H9 (cell line): ENCODE results near the gene MUC5AC. TPM values are rescaled to one million over a fixed set of nuclear protein-coding genes. Genes with fewer than 3 reads are reported as not detected.

ENCODE experiments used
- DNase-seq: peaks from one replicate; pipeline ENCODE4 v3.0.0-alpha.2; 2017
- H2AFZ ChIP-seq: one replicate; pipeline ENCODE4 v1.6.1; 2013; ENCODE audit warnings: mild to moderate bottlenecking, low read length, control low read depth, moderate library complexity
- H2AK5ac ChIP-seq: 2 replicates; pipeline ENCODE4 v1.6.1; 2013; ENCODE audit warnings: low read length, control low read depth, mixed read lengths; ENCODE audit not compliant: insufficient read length
- H2BK120ac ChIP-seq: one replicate; pipeline ENCODE4 v1.6.1; 2013; ENCODE audit warnings: low read depth, mild to moderate bottlenecking, low read length, control low read depth, inconsistent platforms; ENCODE audit not compliant: poor library complexity, severe bottlenecking
- H2BK12ac ChIP-seq: 2 replicates; pipeline ENCODE4 v1.6.1; 2013; ENCODE audit warnings: low read length, control low read depth, mixed read lengths, low read depth; ENCODE audit not compliant: insufficient read length
- H2BK15ac ChIP-seq: 2 replicates; pipeline ENCODE4 v1.6.1; 2013; ENCODE audit warnings: low read depth, low read length, control low read depth
- H2BK20ac ChIP-seq: one replicate; pipeline ENCODE4 v1.6.1; 2013; ENCODE audit warnings: low read depth, mild to moderate bottlenecking, low read length, control low read depth, inconsistent platforms; ENCODE audit not compliant: poor library complexity, severe bottlenecking
- H2BK5ac ChIP-seq: 2 replicates; pipeline ENCODE4 v1.6.1; 2013; ENCODE audit warnings: low read length, control low read depth, mixed read lengths; ENCODE audit not compliant: insufficient read length
- H3K14ac ChIP-seq: 2 replicates; pipeline ENCODE4 v1.6.1; 2013; ENCODE audit warnings: low read length, control low read depth; ENCODE audit not compliant: insufficient read depth
- H3K18ac ChIP-seq: 2 replicates; pipeline ENCODE4 v1.6.1; 2013; ENCODE audit warnings: low read depth, mild to moderate bottlenecking, mixed read lengths, low read length, control low read depth; ENCODE audit not compliant: insufficient read length
- H3K23ac ChIP-seq: 2 replicates; pipeline ENCODE4 v1.6.1; 2013; ENCODE audit warnings: low read length, control low read depth, mixed read lengths, low read depth; ENCODE audit not compliant: insufficient read length
- H3K23me2 ChIP-seq: 2 replicates; pipeline ENCODE4 v1.6.1; 2013; ENCODE audit warnings: low read depth, mild to moderate bottlenecking, mixed read lengths, low read length, control low read depth; ENCODE audit not compliant: insufficient read length, poor library complexity, severe bottlenecking
- H3K27ac ChIP-seq: 2 replicates; pipeline ENCODE4 v1.5.1; 2013; ENCODE audit warnings: low read length, control low read depth, mixed read lengths, low read depth; ENCODE audit not compliant: insufficient read length
- H3K27me3 ChIP-seq: 2 replicates; pipeline ENCODE4 v1.6.1; 2013; ENCODE audit warnings: low read length, control low read depth, inconsistent platforms; ENCODE audit not compliant: insufficient read depth
- H3K4ac ChIP-seq: 2 replicates; pipeline ENCODE4 v1.6.1; 2013; ENCODE audit warnings: low read depth, mild to moderate bottlenecking, control low read depth, inconsistent platforms, low read length, moderate library complexity
- H3K4me1 ChIP-seq: 2 replicates; pipeline ENCODE4 v1.6.1; 2013; ENCODE audit warnings: low read length, control low read depth, inconsistent platforms; ENCODE audit not compliant: insufficient read depth
- H3K4me2 ChIP-seq: 2 replicates; pipeline ENCODE4 v1.6.1; 2013; ENCODE audit warnings: low read length, control low read depth, mixed read lengths; ENCODE audit not compliant: insufficient read length, insufficient read depth
- H3K56ac ChIP-seq: 2 replicates; pipeline ENCODE4 v1.6.1; 2013; ENCODE audit warnings: low read depth, mild to moderate bottlenecking, mixed read lengths, low read length, control low read depth; ENCODE audit not compliant: insufficient read length
- H3K79me1 ChIP-seq: 2 replicates; pipeline ENCODE4 v1.6.1; 2013; ENCODE audit warnings: low read depth, mild to moderate bottlenecking, moderate library complexity, low read length, control low read depth, inconsistent platforms; ENCODE audit not compliant: insufficient read depth, poor library complexity, severe bottlenecking
- H3K79me2 ChIP-seq: 2 replicates; pipeline ENCODE4 v1.6.1; 2013; ENCODE audit warnings: low read length, control low read depth, inconsistent platforms; ENCODE audit not compliant: insufficient read depth
- H3K9ac ChIP-seq: 2 replicates; pipeline ENCODE4 v1.6.1; 2013; ENCODE audit warnings: low read length, control low read depth, mixed read lengths; ENCODE audit not compliant: insufficient read length; ENCODE audit errors: extremely low read depth
- H3K9me3 ChIP-seq: one replicate; pipeline ENCODE4 v1.6.1; 2013; ENCODE audit warnings: low read depth, low read length, inconsistent platforms; ENCODE audit not compliant: control insufficient read depth
- H3T11ph ChIP-seq: one replicate; pipeline ENCODE4 v1.6.1; 2013; ENCODE audit warnings: mild to moderate bottlenecking, low read length, control low read depth, inconsistent platforms
- H4K20me1 ChIP-seq: one replicate; pipeline ENCODE4 v1.6.1; 2013; ENCODE audit not compliant: control insufficient read depth, insufficient read length, insufficient read depth
- H4K5ac ChIP-seq: 2 replicates; pipeline ENCODE4 v1.6.1; 2013; ENCODE audit warnings: low read depth, mild to moderate bottlenecking, mixed read lengths, low read length, control low read depth; ENCODE audit not compliant: insufficient read length
- H4K8ac ChIP-seq: replicated peaks from 2 replicates; pipeline ENCODE4 v1.6.1; 2013; ENCODE audit warnings: low read length, control low read depth, mixed read lengths, low read depth; ENCODE audit not compliant: insufficient read length
- H4K91ac ChIP-seq: 2 replicates; pipeline ENCODE4 v1.6.1; 2013; ENCODE audit warnings: low read depth, mild to moderate bottlenecking, moderate library complexity, mixed read lengths, low read length, control low read depth; ENCODE audit not compliant: insufficient read length
- H3K27ac Mint-ChIP-seq, 3 experiments: 2 replicates in 2 of 3; 3 replicates in 1 of 3; pipeline ENCODE4 v1.8.0; 2020 to 2021; ENCODE audit warnings: mixed read lengths in 3 of 3, mild to moderate bottlenecking in 1 of 3, moderate library complexity in 1 of 3
- H3K27me3 Mint-ChIP-seq: 2 replicates; pipeline ENCODE4 v1.8.0; 2021; ENCODE audit warnings: low read depth, mild to moderate bottlenecking, moderate library complexity, mixed read lengths
- H3K36me3 Mint-ChIP-seq, 3 experiments: 2 replicates in 2 of 3; 3 replicates in 1 of 3; pipeline ENCODE4 v1.8.0; 2020 to 2021; ENCODE audit warnings: low read depth in 3 of 3, mixed read lengths in 3 of 3; ENCODE audit not compliant: insufficient read depth in 1 of 3
- H3K4me1 Mint-ChIP-seq, 2 experiments: 2 replicates each; pipeline ENCODE4 v1.8.0; 2020; ENCODE audit warnings: mixed read lengths in 2 of 2
- H3K4me3 Mint-ChIP-seq, 2 experiments: 2 replicates in 1 of 2; 3 replicates in 1 of 2; pipeline ENCODE4 v1.8.0; 2020 to 2021; ENCODE audit warnings: mild to moderate bottlenecking in 2 of 2, mixed read lengths in 2 of 2, moderate library complexity in 1 of 2
- H3K9me3 Mint-ChIP-seq, 2 experiments: 2 replicates in 1 of 2; 3 replicates in 1 of 2; pipeline ENCODE4 v1.8.0; 2020; ENCODE audit warnings: mild to moderate bottlenecking in 2 of 2, mixed read lengths in 2 of 2, moderate library complexity in 1 of 2
- WGBS: extraction: QIAGEN DNeasy Blood & Tissue Kit; methylation state at CpG from one replicate; pipeline ENCODE4 v1.1.7; 2013; ENCODE audit warnings: missing lambda C conversion rate, low lambda C conversion rate, mixed read lengths; ENCODE audit not compliant: insufficient read length; ENCODE audit errors: extremely low coverage; 5-methylcytosine and 5-hydroxymethylcytosine counted together
- long read RNA-seq: library from polyadenylated mRNA; unstranded; transcript quantifications from one replicate; pipeline ENCODE4 v2.0.0, GENCODE V29; 2020
- total RNA-seq: library from RNA; stranded (reverse); gene quantifications from 2 replicates; pipeline ENCODE4 v1.2.1, GENCODE V29; 2021
- TF ChIP-seq, protein P1 (sequence below): fragments of 200-600 bp; sonication (generic); conservative IDR thresholded peaks from 3 replicates; pipeline ENCODE4 v1.8.0; 2021; ENCODE audit warnings: antibody characterized with exemption, mild to moderate bottlenecking

MUC5AC gene, protein sequence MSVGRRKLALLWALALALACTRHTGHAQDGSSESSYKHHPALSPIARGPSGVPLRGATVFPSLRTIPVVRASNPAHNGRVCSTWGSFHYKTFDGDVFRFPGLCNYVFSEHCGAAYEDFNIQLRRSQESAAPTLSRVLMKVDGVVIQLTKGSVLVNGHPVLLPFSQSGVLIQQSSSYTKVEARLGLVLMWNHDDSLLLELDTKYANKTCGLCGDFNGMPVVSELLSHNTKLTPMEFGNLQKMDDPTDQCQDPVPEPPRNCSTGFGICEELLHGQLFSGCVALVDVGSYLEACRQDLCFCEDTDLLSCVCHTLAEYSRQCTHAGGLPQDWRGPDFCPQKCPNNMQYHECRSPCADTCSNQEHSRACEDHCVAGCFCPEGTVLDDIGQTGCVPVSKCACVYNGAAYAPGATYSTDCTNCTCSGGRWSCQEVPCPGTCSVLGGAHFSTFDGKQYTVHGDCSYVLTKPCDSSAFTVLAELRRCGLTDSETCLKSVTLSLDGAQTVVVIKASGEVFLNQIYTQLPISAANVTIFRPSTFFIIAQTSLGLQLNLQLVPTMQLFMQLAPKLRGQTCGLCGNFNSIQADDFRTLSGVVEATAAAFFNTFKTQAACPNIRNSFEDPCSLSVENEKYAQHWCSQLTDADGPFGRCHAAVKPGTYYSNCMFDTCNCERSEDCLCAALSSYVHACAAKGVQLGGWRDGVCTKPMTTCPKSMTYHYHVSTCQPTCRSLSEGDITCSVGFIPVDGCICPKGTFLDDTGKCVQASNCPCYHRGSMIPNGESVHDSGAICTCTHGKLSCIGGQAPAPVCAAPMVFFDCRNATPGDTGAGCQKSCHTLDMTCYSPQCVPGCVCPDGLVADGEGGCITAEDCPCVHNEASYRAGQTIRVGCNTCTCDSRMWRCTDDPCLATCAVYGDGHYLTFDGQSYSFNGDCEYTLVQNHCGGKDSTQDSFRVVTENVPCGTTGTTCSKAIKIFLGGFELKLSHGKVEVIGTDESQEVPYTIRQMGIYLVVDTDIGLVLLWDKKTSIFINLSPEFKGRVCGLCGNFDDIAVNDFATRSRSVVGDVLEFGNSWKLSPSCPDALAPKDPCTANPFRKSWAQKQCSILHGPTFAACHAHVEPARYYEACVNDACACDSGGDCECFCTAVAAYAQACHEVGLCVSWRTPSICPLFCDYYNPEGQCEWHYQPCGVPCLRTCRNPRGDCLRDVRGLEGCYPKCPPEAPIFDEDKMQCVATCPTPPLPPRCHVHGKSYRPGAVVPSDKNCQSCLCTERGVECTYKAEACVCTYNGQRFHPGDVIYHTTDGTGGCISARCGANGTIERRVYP (N-terminal part only)
- not detected in 2 replicates for total RNA-seq
- long read RNA-seq = 0 reads

DNA sequence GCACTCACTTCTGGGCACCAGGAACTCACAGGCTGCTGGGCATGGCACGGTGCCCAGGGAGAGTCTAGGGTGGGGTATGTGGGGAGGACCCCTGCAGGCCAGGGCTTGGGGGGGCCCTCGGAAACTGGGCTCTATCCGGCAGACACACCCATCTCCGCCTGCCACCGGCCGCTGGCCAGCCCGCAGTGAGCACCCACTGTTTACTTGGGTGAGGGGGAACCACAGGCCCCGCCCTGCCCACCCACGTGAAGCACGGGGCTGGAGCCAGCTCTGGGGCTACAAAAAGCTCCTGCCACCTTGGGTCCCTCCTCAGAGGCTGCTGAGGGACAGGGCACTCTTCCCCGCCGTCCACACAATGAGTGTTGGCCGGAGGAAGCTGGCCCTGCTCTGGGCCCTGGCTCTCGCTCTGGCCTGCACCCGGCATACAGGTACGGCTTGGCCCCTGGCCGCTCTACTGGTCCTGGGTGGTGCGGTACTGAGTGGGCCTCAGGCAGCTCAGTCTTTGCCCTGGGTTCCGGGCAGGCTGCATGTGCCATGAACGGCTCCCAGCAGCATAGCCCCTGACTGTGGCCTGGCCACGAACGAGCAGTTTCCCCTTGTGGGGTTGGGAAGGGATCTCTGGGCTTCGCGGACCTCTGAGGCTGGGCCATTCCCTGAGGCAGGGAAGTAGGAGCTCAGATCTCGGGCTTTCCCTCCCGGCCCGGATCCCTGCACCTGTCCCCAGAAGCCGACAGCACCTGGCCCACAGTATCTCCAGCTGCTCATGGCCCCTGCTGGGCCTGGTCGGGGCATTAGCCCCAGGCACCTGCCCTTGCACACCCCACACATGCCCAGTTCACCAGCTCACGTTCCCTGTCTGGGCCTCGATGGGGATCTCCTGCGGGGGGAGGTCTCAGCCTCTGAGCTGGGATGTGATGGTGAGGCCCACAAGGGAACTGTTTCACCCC, at the start of gene MUC5AC:
MUC5AC (plus strand) TSS at position 309 of the 947 bp plus-strand sequence; CDS start at position 356, 47 bp downstream.
- H3K27ac Mint-ChIP-seq = no peak within 1 kb of the TSS
- no peak within 1 kb of the TSS for H2AFZ ChIP-seq
- H4K91ac ChIP-seq = no peak within 1 kb of the TSS
- H4K8ac ChIP-seq = no peak within 1 kb of the TSS
- H2BK120ac ChIP-seq = no peak within 1 kb of the TSS
- TF ChIP-seq, protein P1, sequence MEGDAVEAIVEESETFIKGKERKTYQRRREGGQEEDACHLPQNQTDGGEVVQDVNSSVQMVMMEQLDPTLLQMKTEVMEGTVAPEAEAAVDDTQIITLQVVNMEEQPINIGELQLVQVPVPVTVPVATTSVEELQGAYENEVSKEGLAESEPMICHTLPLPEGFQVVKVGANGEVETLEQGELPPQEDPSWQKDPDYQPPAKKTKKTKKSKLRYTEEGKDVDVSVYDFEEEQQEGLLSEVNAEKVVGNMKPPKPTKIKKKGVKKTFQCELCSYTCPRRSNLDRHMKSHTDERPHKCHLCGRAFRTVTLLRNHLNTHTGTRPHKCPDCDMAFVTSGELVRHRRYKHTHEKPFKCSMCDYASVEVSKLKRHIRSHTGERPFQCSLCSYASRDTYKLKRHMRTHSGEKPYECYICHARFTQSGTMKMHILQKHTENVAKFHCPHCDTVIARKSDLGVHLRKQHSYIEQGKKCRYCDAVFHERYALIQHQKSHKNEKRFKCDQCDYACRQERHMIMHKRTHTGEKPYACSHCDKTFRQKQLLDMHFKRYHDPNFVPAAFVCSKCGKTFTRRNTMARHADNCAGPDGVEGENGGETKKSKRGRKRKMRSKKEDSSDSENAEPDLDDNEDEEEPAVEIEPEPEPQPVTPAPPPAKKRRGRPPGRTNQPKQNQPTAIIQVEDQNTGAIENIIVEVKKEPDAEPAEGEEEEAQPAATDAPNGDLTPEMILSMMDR = no peak
- no peak within 1 kb of the TSS for H3K4me2 ChIP-seq
- H2BK5ac ChIP-seq = no peak within 1 kb of the TSS
- no peak within 1 kb of the TSS for H3K4ac ChIP-seq
- no peaks in the 10 kb centered on the region for H3K79me2 ChIP-seq
- peak; percentile 25 for DNase-seq
- H4K20me1 ChIP-seq = no peaks in the 10 kb centered on the region
- WGBS = no CpG with 5 or more reads among the region's 32 CpGs
- H3K56ac ChIP-seq = no peak within 1 kb of the TSS
- H2AK5ac ChIP-seq = no peak within 1 kb of the TSS
- no peaks in the 10 kb centered on the region; a peak in 1 of 4 replicates for H3K4me1 Mint-ChIP-seq
- no peaks in the 10 kb centered on the region for H3K9me3 ChIP-seq
- no peak within 1 kb of the TSS for H2BK20ac ChIP-seq
- H3T11ph ChIP-seq = no peak within 1 kb of the TSS
- H3K79me1 ChIP-seq = no peaks in the 10 kb centered on the region
- H3K18ac ChIP-seq = no peak within 1 kb of the TSS
- H3K9me3 Mint-ChIP-seq = no peaks in the 10 kb centered on the region
- H4K5ac ChIP-seq = no peak within 1 kb of the TSS
- peaks cover 5% of the 10 kb centered on the region for H3K27me3 Mint-ChIP-seq
- H3K14ac ChIP-seq = no peak within 1 kb of the TSS; the same call in 1 of the 2 replicates
- no peak within 1 kb of the TSS for H3K9ac ChIP-seq
- H3K4me1 ChIP-seq = no peaks in the 10 kb centered on the region
- no peaks in the 10 kb centered on the region for H3K27me3 ChIP-seq
- H2BK12ac ChIP-seq = no peak within 1 kb of the TSS
- no peaks in the 10 kb centered on the region for H3K23me2 ChIP-seq
- no peak within 1 kb of the TSS for H3K4me3 Mint-ChIP-seq
- no peak within 1 kb of the TSS for H3K27ac ChIP-seq
- H3K23ac ChIP-seq = no peak within 1 kb of the TSS
- no peaks in the 10 kb centered on the region for H3K36me3 Mint-ChIP-seq
- H2BK15ac ChIP-seq = no peak within 1 kb of the TSS
